Astrocyte of the cerebellum (primary cell): ENCODE data around the gene TRIB2.

ENCODE experiments used
- DNase-seq: peaks from one replicate; pipeline ENCODE4 v3.0.0-alpha.2; 2011; ENCODE audit warnings: low read depth
- H3K4me3 ChIP-seq: 2 replicates; pipeline ENCODE4 v1.5.1; 2011; ENCODE audit warnings: mild to moderate bottlenecking, low read depth, low read length, moderate library complexity
- in situ Hi-C: cut with HindIII; loops from 2 replicates; pipeline ENCODE4 v1.10.0; 2017; ENCODE audit warnings: low sequenced_read_pairs
- TF ChIP-seq, protein P1 (sequence below): IDR thresholded peaks from 2 replicates; pipeline ENCODE4 v1.5.1; 2012; ENCODE audit warnings: low read length, low read depth, moderate library complexity, mild to moderate bottlenecking; ENCODE audit errors: missing control alignments

TRIB2 gene

GRCh38 chr2:12734914-12735654, 18.3 kb downstream of the TRIB2 start:
- H3K4me3 ChIP-seq = no peak overlapping the region
- in situ Hi-C loops = no loop called here
- DNase-seq = no peak
- TF ChIP-seq, protein P1, sequence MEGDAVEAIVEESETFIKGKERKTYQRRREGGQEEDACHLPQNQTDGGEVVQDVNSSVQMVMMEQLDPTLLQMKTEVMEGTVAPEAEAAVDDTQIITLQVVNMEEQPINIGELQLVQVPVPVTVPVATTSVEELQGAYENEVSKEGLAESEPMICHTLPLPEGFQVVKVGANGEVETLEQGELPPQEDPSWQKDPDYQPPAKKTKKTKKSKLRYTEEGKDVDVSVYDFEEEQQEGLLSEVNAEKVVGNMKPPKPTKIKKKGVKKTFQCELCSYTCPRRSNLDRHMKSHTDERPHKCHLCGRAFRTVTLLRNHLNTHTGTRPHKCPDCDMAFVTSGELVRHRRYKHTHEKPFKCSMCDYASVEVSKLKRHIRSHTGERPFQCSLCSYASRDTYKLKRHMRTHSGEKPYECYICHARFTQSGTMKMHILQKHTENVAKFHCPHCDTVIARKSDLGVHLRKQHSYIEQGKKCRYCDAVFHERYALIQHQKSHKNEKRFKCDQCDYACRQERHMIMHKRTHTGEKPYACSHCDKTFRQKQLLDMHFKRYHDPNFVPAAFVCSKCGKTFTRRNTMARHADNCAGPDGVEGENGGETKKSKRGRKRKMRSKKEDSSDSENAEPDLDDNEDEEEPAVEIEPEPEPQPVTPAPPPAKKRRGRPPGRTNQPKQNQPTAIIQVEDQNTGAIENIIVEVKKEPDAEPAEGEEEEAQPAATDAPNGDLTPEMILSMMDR = no peak

- TF ChIP-seq, protein P1 = no peak
- no peak for DNase-seq
- in situ Hi-C loops = no loop called here
- H3K4me3 ChIP-seq = no peak overlapping the region
Measured at GRCh38 chr2:12737297-12737696, 20.6 kb downstream of the TRIB2 start.

GRCh38 chr2:12737738-12738485, 21.2 kb downstream of the TRIB2 start:
- DNase-seq = peak; percentile 88
- in situ Hi-C loops = no loop called here
- H3K4me3 ChIP-seq = no peak overlapping the region
- TF ChIP-seq, protein P1 = no peak

- TF ChIP-seq, protein P1 = no peak
- no peak overlapping the region for H3K4me3 ChIP-seq
- in situ Hi-C loops = no loop called here
- no peak for DNase-seq
Measured at GRCh38 chr2:12739721-12740254, 23.1 kb downstream of the TRIB2 start.

- TF ChIP-seq, protein P1 = no peak
- no peak overlapping the region for H3K4me3 ChIP-seq
- DNase-seq = no peak
- in situ Hi-C loops = no loop called here
Measured at GRCh38 chr2:12741380-12741779, 24.6 kb downstream of the TRIB2 start.

- in situ Hi-C loops = no loop called here
- no peak overlapping the region for H3K4me3 ChIP-seq
- DNase-seq = no peak
- TF ChIP-seq, protein P1 = no peak
Measured at GRCh38 chr2:12742891-12743290, 26.2 kb downstream of the TRIB2 start.
